EL (cell line): ENCODE measurements around the gene DIAPH1.

Experiments
- DNase-seq: peaks from one replicate; pipeline ENCODE4 v3.0.0-alpha.2; 2016

DIAPH1 gene

DNA sequence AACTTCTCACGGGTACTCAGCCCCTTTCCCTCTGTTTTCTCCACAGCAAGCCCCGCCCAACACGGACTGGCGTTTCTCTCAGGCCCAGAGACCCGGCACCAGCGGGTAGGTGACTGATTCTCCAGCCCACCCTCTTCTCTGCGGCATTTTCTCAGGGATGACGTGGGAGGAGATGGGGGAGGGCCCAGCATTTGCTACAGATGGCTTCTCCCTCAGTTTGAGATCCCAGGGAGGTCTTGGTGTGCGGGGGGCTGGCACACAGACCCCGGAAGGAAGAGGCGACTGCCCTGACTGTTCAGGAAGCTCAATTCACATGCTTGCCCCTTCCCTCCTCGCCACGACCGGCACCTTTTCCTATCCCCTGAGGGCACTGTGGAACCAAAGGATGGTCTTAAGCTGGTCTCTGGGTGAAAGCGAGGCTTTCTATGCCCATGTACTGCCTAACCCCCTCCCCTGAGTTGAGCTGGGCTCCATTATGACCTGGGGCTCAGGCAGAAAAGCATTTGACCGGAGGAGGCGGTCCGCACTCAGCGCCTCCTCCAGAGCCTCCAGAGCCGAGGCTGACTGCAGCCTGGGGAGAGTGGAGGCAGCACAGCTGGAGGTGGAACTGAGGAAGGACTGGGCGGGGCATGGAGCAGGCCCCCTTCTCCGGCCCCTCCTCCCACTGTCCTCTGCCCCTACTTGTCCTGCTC is 123.9 kb downstream of the DIAPH1 start:
- no peak for DNase-seq

DNA sequence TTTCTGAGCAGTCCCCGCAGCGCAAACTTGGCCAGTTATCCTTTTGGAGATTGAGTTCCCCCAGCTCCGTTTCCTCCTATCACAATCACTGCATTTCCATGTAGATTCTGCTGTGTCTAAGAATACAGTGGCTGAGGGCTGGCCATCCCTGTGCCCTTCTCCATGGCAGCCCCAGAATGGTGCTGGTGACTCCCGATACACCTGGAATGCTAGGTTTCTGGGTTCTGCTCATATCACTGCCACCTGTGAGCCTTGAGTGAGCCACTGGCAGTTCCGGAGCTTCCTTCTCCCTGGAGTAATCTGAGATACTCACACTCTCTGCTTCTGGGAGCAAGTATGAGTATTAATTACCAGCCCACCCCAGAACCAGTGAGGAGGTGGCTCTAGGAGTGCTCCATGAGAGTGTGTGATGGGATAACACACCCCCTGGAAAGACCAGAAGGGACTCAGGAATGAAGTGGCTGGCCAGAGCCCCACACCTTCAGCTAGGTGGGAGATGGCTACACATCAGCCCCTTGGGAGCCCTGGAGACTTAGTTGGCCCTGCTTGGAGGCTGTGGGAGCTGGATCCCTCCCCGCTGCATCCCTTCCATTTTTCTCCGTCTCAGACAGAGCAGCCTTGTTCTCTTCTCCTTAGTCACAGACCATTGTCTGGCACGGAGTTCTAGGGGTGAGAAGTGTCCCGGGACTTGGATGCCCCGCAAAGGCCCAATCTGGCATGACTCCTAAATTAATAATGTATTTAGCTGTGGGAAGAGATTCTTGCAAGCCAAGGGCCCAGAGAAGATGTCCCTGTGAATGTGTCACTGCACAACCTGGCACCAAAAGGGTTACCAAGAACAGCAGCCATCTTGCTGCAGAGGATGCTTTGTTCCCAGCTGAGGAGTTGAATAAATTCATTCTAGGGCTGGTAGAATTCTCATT is 125.0 kb downstream of the DIAPH1 start:
- DNase-seq = no peak

DNA sequence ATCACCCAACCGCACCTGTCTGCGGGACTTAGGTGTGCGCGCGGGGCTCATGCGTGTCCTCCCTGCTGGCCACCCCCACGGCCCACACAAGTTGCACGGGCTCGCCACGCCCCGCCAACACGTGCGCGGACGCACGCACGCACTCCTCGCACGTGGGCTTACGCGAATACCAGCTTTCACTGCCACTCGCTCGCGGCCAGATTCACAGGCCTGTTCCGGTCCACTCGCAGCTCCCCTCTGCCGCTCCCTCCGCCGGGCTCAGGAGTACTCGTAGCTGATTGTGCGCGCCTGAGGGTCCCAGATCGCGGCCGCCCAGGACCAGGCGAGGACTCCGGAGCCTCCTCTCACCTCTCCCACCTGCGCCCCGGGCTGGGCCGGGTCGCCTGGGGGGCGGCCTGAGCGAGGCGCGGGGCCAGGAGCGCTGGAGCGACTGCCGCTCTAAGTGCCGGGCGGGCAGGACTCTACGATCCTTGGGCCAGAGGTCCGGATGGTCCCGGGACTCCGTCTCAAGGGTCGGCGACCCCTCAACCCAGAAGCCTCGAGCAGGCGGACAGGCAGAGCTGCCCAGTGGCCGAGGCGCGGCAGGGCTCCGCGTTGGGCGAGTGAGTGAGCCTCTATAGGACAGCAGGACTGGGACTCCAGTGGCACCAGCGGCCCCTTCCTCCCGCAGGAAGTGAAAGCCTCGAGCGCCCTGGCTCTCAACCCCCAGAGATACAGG is 126.5 kb downstream of the DIAPH1 start:
- DNase-seq = no peak

DNA sequence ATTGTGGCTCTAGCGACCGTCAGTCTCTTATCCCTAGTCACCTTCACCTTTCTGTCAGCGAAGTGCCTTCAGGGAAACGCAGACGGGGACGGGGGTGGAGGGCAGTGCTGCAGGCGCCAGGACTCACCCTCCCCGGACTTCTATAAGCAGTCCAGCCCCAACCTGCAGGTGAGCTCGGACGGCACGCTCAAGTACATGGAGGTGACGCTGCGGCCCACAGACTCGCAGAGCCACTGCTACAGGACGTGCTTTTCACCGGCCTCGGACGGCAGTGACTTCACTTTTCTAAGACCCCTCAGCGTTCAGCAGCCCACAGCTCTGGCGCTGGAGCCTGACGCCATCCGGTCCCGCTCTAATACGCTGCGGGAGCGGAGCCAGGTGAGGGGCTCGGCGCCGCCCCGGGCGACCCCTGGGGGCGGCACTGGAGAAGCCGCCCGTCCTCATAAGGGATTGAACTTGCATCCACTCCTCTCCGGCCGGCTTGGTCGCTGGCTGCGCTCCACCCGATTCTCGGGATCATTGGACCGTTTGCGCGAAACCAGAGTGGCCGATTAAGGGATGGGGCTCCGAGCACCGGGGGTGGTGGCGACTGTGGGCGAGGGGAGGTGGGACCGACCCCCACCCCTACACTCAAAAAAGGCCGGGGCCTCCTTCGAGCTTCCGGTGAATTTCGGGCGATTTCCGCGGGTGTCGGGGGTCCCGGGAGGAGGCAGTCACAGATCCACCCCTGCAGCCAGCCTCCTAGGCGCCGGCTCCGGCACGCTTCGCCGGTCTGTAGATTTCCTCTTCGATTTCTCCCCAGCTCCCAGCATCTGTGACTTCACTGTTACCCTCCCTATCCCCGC is 127.3 kb downstream of the DIAPH1 start:
- no peak for DNase-seq

DNA sequence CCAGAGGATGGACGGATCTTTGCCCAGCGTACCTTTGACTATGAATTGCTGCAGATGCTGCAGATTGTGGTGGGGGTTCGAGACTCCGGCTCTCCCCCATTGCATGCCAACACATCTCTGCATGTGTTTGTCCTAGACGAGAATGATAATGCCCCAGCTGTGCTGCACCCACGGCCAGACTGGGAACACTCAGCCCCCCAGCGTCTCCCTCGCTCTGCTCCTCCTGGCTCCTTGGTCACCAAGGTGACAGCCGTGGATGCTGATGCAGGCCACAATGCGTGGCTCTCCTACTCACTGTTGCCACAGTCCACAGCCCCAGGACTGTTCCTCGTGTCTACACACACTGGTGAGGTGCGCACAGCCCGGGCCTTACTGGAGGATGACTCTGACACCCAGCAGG is 128.0 kb downstream of the DIAPH1 start:
- DNase-seq = no peak

DNA sequence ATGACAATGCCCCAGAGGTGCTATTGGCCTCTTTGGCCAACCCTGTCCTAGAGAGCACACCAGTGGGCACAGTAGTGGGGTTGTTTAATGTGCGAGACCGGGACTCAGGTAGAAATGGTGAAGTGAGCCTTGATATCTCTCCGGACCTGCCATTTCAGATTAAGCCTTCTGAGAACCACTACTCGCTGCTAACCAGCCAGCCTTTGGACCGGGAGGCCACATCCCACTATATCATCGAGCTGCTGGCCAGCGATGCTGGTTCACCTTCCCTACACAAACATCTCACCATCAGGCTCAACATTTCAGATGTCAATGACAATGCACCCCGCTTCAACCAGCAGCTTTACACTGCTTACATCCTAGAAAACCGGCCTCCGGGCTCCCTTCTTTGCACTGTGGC is 128.5 kb downstream of the DIAPH1 start:
- no peak for DNase-seq

DNA sequence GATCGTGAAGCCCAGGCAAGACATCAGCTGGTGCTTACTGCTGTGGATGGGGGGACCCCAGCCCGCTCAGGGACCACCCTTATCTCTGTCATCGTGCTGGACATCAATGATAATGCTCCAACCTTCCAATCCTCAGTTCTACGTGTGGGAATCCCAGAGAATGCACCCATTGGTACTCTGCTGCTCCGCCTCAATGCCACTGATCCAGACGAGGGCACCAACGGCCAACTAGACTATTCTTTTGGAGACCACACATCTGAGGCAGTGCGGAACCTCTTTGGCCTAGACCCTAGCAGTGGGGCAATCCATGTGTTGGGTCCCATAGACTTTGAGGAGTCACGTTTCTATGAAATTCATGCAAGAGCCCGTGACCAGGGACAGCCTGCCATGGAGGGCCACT is 129.0 kb downstream of the DIAPH1 start:
- DNase-seq = no peak

DNA sequence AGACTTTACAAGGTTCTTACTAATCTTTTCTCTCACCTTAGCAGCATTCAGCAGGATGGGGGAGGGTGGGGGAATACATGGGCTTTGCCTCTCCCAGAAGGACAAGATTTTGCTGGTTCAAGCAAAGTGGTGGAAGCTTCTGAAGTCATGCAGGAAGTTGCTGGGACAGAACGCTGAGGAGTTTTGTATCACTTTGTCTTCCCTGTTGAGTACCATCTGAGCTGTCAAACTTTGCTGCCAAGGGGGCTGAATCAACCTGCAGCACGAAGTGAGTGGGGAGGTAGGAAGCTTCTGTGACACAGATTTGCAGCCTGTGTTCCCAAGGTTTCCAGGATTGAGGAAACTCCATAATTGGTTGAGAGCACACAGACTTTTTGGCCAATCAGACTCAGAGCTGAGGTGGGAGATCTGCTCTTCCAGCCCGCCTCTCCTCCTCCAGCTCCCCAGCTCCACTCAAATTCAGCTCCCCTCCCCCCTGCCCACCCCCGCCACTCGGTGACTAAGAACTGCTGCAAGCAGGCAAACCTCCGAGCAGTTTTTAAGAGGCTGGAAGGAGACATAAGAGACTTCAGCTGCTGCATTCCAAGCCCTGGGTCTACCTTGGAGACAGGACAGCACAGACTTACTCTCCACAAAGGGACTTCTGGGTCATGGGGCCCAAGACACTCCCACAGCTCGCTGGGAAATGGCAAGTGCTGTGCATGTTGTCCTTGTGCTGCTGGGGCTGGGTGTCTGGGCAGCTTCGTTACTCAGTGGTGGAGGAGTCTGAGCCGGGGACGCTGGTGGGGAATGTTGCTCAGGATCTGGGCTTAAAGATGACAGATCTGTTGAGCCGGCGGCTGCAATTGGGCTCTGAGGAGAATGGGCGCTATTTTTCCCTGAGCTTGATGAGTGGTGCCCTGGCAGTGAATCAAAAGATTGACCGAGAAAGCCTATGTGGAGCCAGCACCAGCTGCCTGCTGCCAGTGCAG is 129.9 kb downstream of the DIAPH1 start, which contains the start of gene PCDHGC5:
TSS of gene PCDHGC5 (plus strand) at position 491 of the 971 bp plus-strand sequence. CDS start at position 651, 160 bp downstream.
- DNase-seq = peak; percentile 84

DNA sequence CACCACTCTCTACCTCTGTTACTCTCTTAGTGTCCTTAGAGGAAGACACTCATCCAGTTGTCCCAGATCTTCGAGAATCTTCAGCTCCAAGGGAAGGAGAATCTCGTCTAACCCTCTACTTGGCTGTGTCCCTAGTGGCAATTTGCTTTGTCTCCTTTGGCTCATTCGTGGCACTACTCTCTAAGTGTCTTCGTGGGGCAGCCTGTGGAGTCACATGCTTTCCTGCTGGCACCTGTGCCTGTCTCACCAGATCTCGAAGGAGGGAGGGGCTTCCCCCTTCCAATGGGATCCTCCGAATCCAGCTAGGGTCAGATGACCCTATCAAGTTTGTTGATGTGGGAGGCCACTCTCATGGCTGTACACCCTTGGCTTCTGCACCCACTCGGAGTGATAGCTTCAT is 131.7 kb downstream of the DIAPH1 start:
- DNase-seq = no peak

DNA sequence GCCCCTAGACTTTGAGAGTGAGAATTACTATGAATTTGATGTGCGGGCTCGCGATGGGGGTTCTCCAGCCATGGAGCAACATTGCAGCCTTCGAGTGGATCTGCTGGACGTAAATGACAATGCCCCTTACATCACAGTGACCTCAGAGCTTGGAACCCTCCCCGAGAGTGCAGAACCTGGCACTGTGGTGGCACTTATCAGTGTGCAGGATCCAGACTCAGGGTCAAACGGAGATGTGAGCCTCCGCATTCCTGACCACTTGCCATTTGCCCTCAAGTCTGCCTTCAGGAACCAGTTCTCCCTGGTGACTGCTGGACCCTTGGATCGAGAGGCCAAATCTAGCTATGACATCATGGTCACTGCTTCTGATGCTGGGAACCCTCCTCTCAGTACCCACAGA is 132.7 kb downstream of the DIAPH1 start:
- no peak for DNase-seq

DNA sequence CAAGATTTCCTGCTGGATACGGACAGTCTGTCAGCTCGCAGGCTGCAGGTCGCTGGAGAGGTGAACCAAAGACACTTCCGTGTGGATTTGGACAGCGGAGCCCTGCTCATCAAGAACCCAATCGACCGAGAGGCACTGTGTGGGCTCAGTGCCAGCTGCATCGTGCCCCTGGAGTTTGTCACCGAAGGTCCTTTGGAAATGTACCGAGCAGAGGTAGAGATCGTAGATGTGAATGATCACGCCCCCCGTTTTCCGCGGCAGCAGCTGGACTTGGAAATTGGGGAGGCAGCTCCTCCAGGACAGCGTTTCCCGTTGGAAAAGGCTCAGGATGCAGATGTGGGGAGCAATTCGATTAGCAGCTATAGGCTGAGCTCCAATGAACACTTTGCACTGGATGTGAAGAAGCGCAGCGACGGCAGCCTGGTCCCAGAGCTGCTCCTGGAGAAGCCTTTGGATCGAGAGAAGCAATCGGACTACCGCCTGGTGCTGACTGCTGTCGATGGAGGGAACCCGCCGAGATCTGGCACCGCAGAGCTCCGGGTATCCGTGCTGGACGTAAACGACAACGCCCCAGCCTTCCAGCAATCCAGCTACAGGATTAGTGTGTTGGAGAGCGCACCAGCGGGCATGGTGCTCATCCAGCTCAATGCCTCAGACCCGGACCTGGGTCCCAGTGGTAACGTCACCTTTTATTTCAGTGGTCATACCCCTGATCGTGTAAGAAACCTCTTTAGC is 133.3 kb downstream of the DIAPH1 start:
- no peak for DNase-seq

DNA sequence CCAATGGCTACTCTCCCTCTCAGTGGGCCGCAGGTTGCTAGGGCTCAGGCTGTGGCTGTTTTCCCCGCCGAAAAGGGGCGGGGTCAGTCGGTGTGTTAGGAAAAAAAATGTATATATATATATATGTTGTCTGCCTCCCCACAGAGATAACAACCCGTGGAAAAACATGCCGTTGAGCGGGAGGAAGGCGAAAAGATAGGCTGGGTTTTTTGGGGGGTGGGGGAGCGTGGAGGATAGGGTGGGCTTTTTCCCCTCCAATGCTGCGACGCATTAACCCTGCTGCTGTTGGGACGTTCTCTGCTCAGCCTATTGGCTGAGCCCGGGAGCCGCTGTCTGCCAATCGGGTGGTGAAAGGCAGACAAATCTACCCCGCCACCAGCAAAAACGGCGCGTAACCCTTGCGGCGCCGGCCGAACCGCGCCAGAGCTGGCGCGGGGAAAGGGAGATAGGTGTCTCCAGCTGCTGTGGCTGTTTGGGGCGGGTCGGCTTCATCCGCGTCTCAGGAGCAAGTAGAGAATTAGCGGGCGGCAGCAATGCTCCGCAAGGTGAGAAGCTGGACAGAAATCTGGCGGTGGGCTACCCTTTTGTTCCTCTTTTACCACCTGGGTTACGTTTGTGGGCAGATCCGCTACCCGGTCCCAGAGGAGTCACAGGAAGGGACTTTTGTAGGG is 134.0 kb downstream of the DIAPH1 start, which contains the start of gene PCDHGC4:
TSS of gene PCDHGC4 (plus strand) at position 390 of the 671 bp plus-strand sequence. CDS start at position 534, 144 bp downstream.
- no peak for DNase-seq

DNA sequence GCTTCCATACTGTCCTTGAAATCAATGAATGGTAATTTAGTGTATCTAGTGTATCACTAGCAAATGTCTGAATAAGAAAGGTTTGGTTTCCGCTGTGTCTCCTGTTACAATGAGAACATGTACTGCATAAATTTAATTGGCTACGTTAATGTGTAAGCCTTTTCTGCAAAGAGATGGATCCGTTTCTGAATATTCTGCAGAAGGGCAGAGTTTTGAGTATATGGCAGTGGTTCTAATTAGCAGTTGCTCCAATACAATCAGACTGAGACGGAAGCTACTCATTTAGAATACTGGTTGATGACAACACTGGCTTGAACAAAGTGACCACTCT is 134.5 kb downstream of the DIAPH1 start:
- DNase-seq = no peak

DNA sequence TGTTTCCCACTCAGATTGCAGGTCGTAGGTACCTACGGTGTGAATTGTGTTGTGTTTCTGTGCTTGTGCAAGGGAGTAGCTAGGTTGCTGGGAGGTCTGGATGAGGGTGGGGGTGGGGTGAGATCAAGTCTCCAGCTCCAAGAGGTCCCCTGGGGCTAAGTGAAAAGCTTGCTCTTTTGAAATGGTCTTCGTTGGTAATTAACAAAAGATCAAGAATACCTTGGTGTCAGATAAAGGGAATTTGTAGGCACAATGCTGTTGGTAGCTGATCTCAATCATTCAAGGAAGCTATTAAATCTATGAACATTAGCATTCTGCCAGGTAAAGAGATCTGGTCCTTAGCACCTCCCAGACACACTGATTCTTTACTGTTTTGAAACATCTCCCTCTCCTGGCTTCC is 134.9 kb downstream of the DIAPH1 start:
- DNase-seq = no peak

DNA sequence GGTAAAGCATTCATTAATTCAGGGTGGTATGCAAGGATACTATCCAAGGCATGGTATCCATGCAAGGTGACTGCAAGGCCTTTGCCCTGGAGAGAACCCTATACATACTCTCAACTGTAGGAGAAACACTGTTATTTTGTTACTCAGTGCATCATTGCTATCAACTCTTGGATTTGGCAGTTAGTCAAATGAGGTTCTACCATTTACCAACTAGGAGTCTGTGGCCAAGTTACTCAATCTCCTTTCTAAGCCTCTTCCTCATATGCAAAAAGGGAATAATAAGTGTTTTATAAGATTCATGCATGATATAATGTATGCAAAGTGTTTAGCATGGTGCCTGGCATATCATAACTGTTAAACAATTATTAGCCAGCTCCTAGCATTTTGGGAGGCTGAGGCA is 139.0 kb downstream of the DIAPH1 start:
- DNase-seq = no peak

DNA sequence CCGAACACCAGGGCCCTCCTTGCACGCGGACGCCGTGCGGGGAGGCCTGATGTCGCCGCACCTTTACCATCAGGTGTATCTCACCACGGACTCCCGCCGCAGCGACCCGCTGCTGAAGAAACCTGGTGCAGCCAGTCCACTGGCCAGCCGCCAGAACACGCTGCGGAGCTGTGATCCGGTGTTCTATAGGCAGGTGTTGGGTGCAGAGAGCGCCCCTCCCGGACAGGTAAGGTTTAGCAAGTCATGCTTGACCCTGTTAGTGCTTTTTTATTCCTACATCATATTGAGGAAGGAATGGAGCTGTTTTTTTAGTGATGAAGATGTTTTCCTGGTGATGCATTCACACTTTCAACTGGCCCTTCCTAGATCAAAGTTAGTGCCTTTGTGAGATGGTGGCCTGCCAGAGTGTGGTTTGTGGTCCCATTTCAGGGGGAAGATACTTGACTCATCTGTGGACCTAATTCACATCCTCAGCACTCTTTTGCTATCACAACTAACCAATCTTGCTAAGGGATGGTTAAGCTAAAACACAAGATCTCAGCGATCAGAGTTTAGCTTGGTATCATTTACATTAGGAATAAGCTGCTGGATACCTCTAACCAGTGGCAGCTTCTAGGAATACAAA is 140.4 kb downstream of the DIAPH1 start:
- peak; percentile 31 for DNase-seq

DNA sequence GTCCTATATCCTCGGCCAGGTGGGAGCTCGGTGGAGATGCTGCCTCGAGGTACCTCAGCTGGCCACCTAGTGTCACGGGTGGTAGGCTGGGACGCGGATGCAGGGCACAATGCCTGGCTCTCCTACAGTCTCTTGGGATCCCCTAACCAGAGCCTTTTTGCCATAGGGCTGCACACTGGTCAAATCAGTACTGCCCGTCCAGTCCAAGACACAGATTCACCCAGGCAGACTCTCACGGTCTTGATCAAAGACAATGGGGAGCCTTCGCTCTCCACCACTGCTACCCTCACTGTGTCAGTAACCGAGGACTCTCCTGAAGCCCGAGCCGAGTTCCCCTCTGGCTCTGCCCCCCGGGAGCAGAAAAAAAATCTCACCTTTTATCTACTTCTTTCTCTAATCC is 141.0 kb downstream of the DIAPH1 start:
- DNase-seq = peak; percentile 20

DNA sequence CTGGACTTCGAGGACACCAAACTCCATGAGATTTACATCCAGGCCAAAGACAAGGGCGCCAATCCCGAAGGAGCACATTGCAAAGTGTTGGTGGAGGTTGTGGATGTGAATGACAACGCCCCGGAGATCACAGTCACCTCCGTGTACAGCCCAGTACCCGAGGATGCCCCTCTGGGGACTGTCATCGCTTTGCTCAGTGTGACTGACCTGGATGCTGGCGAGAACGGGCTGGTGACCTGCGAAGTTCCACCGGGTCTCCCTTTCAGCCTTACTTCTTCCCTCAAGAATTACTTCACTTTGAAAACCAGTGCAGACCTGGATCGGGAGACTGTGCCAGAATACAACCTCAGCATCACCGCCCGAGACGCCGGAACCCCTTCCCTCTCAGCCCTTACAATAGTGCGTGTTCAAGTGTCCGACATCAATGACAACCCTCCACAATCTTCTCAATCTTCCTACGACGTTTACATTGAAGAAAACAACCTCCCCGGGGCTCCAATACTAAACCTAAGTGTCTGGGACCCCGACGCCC is 141.7 kb downstream of the DIAPH1 start:
- no peak for DNase-seq
